A172 (cell line): ENCODE results near the gene CALCOCO2. TPM values are rescaled to one million over a fixed set of nuclear protein-coding genes. Genes with fewer than 3 reads are reported as not detected.

Experiments
- total RNA-seq: library from RNA; depleted of rRNA; stranded (reverse); fragments of >200 nt; shearing (Covaris generic); gene quantifications from 2 replicates; pipeline ENCODE4 v1.2.3, GENCODE V29; 2014; rRNA removed

CALCOCO2 gene
- total RNA-seq, 1 experiment from 2014 or later, result 78.4 TPM

Other genes starting within 250 kb of the CALCOCO2 start
- gene HOXB3, start 240.8 kb upstream of the CALCOCO2 start, total RNA-seq, result 20.1 and 24.1 TPM in 2 replicates
- gene HOXB5, start 237.3 kb upstream of the CALCOCO2 start, total RNA-seq, result 2.0 and 2.4 TPM in 2 replicates
- gene HOXB6, start 226.0 kb upstream of the CALCOCO2 start, total RNA-seq, result 40.2 and 58.7 TPM in 2 replicates
- gene HOXB7, start 220.0 kb upstream of the CALCOCO2 start, total RNA-seq, result 22.4 and 24.7 TPM in 2 replicates
- gene HOXB8, start 215.7 kb upstream of the CALCOCO2 start, total RNA-seq, result 34.8 and 56.0 TPM in 2 replicates
- 6.2 and 8.3 TPM in 2 replicates for gene HOXB9, start 204.7 kb upstream of the CALCOCO2 start, total RNA-seq
- gene PRAC1, start 108.5 kb upstream of the CALCOCO2 start, total RNA-seq, result not detected in 2 replicates
- not detected in 2 replicates for gene PRAC2, start 107.8 kb upstream of the CALCOCO2 start, total RNA-seq
- gene HOXB13, start 102.3 kb upstream of the CALCOCO2 start, total RNA-seq, result 1.2 and 2.2 TPM in 2 replicates
- 0.02 TPM in 1 of 2 replicates, not detected in the other for gene TTLL6, start 13.8 kb upstream of the CALCOCO2 start, total RNA-seq
- gene ATP5MC1, start 61.8 kb downstream of the CALCOCO2 start, total RNA-seq, result 154 and 231 TPM in 2 replicates
- gene UBE2Z, start 77.4 kb downstream of the CALCOCO2 start, total RNA-seq, result 112 and 118 TPM in 2 replicates
- gene SNF8, start 113.8 kb downstream of the CALCOCO2 start, total RNA-seq, result 157 and 175 TPM in 2 replicates
- gene GIP, start 137.6 kb downstream of the CALCOCO2 start, total RNA-seq, result not detected in 2 replicates
- gene IGF2BP1, start 166.3 kb downstream of the CALCOCO2 start, total RNA-seq, result 14.8 and 16.0 TPM in 2 replicates